KOPT-K1 (cell line): Measurements from ENCODE around the gene ADO.
"Not testable (repeated sequence)": the region's sequence is repeated elsewhere in the genome, so short reads cannot be mapped to it uniquely, and the experiment has no call there.

ENCODE experiments used
- H3K27ac ChIP-seq: fragments of 200-600 bp; sonication (generic); 2 replicates; pipeline ENCODE4 v1.5.1; 2016; ENCODE audit warnings: antibody characterized with exemption, mild to moderate bottlenecking, low read depth, low read length; ENCODE audit not compliant: poor library complexity, severe bottlenecking
- H3K36me3 ChIP-seq: fragments of 200-600 bp; sonication (generic); 2 replicates; pipeline ENCODE4 v1.5.1; 2017; ENCODE audit warnings: antibody characterized with exemption, mild to moderate bottlenecking, low read length, moderate library complexity; ENCODE audit not compliant: insufficient read depth
- H3K9me3 ChIP-seq: fragments of 200-600 bp; sonication (generic); 2 replicates; pipeline ENCODE4 v1.5.1; 2017; ENCODE audit warnings: antibody characterized with exemption, low read length, mild to moderate bottlenecking; ENCODE audit not compliant: insufficient read depth, poor library complexity, severe bottlenecking

The ADO gene

DNA sequence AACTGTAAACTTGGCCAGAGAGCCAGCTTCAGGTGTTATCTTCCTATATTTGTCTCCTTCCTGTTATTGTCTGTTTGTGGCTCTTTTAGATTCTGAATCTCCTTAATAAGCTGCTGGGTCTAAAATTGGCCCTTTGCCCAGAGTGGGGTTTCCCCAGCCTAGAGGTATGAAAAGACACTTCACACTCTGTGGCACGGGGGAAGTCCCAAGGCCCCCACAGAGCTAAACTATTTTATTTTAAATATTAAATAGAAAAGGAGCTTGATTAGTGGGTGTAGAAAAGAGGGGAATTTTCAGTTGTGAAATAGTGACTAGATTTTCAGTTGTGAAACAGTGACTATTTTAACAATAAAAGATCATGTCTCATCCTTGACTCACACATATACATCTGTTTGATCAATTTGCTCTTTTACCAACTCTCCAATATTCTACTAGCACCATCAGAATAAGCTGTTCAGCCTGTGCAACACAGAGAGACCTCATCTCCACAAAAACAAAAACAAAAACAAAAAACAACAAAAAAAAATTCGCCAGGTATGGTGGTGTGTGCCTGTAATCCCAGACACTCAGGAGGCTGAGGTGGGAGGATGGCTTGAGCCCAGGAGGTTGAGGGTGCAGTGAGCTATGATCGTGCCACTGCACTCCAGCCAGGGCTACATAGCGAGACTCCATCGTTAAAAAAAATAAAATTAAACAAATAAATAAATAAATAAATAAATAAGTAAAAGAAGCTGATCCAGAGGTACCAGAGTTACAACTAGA is 24.9 kb upstream of the ADO start:
- Histone ChIP-seq H3K36me3 (no peaks in the 10 kb centered on the region), H3K27ac (no peak overlapping the region), H3K9me3 (no peaks in the 10 kb centered on the region)

DNA sequence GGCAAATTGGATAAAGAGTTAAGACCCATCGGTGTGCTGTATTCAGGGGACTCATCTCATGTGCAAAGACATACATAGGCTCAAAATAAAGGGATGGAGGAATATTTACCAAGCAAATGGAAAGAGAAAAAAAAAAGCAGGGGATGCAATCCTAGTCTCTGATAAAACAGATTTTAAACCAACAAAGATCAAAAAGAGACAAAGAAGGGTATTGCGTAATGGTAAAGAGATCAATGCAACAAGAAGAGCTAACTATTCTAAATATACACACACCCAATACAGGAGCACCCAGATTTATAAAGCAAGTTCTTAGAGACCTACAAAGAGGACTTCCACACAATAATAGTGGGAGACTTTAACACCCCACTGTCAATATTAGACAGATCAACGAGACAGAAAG is 20.0 kb upstream of the ADO start:
- H3K27ac ChIP-seq, H3K36me3 ChIP-seq, H3K9me3 ChIP-seq: not testable (repeated sequence)

DNA sequence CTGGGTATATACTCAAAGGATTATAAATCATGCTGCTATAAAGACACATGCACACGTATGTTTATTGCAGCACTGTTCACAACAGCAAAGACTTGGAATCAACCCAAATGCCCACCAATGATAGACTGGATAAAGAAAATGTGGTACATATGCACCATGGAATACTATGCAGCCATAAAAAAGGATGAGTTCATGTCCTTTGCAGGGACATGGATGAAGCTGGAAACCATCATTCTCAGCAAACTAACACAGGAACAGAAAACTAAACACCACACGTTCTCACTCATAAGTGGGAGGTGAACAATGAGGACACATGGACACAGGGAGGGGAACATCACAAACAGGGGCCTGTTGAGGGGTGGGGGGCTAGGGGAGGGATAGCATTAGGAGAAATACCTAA is 16.2 kb upstream of the ADO start:
- not testable (repeated sequence) for H3K9me3 ChIP-seq, H3K27ac ChIP-seq, H3K36me3 ChIP-seq

DNA sequence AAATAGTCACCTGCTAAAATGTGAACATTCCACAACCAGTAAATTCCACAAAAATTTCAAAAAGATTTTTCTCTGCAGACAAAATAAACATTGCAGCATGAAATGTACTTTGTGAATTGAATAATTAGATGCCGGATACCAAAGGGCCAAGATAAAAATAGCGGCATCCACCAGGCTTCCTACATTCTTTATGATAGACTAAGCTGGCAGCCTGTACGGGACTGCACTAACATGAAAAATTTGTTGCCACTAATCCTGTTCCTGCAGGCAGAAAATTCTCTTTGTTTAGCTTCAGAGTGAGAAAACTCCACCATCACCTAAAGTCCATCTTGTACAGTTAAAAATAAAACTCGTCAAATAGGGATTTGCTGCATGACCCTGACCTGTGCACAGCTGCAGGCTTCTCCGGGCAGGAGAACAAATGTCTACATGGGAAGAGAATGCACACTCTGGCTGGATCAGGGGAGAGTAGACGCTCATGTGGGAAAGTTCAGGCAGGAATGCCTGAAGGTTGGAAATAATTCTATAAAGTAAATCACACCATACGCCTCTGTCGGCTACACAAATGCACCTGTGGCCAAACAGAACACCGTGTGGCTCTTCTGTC is 15.6 kb upstream of the ADO start:
- Histone ChIP-seq H3K27ac (no peak overlapping the region), H3K9me3 (no peaks in the 10 kb centered on the region), H3K36me3 (no peaks in the 10 kb centered on the region)

DNA sequence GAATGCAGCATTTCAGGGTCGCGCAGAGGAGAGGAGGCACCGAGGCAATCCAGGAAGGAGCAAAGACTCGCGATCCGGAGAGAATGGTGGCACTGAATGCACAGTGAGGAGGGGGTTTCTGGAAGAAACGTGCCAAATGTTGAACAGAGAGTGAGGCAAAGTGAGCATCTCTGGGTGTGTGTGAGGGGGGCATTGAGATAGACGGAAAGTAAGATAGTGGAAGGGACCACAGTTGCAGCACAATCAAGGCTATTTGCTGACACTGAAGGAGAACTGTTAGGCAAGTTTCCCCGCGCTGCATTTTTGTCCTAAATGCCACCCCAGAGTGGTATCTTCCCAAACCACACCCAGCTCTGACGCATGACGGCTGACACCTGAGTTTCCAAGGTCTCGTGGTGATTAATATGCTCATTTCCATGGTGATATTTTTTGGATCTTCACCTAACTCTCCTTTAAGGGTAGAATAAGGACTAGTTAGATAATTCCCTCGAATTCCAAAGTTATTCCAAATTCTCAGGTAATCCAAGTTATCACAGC is 14.4 kb upstream of the ADO start:
- Histone ChIP-seq H3K27ac (no peak overlapping the region), H3K9me3 (no peaks in the 10 kb centered on the region), H3K36me3 (no peaks in the 10 kb centered on the region)

DNA sequence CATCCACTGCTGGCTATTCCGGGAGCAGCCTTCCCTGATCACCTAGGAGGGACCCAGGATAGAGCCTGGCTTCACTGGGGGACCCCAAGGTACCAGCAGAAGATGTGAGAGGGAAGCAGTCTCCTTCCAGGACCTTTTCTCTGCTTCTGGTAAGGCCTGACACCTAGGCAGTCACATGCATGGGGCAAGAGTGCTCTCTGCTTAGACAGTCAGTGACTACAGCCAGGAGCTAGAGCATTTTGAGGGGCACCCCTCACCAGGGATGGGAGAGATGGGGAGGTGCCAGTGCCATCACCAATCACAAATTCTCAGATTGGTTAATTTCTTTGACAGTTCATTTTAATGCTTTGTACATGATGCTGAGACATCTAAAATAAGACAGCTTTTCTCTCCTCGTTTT is 13.9 kb upstream of the ADO start:
- Histone ChIP-seq H3K36me3 (no peaks in the 10 kb centered on the region), H3K9me3 (no peaks in the 10 kb centered on the region), H3K27ac (no peak overlapping the region)

DNA sequence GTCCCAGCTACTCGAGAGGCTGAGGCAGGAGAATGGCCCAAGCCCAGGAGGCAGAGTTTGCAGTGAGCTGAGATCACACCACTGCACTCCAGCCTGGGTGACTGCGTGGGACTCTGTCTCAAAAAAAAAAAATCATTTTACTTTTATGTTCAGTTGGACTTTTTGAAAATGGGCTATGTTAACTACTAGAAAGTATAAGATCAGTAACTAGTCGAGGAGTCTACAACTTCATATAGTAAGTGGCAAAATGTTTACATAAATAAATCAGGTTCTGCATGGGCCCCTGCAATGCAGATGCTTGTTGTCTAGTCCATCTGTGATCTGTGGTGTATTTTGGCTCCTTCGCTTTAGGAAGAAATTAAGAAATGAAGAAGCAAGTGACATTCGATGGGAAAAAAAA is 12.3 kb upstream of the ADO start:
- no peaks in the 10 kb centered on the region for H3K9me3 ChIP-seq
- H3K27ac ChIP-seq, result no peak overlapping the region
- H3K36me3 ChIP-seq, result no peaks in the 10 kb centered on the region

DNA sequence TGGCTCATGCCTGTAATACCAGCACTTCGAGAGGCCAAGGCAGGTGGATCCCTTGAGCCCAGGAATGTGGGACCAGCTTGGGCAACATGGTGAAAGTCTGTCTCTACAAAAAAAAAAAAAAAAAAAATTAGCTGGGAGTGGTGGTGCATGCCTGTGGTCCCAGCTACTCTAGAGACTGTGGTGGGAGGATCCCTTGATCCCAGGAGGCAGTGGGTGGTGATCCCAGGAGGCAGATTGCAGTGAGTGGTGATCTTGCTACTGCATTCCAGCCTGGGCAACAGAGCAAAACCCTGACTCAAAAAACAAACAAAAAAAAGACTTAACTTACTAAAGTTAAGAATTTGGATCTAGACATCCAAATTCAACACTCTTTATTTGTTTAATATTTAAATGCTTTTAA is 10.2 kb upstream of the ADO start:
- H3K36me3 ChIP-seq, result no peaks in the 10 kb centered on the region
- H3K9me3 ChIP-seq, result no peaks in the 10 kb centered on the region
- H3K27ac ChIP-seq, result no peak overlapping the region

DNA sequence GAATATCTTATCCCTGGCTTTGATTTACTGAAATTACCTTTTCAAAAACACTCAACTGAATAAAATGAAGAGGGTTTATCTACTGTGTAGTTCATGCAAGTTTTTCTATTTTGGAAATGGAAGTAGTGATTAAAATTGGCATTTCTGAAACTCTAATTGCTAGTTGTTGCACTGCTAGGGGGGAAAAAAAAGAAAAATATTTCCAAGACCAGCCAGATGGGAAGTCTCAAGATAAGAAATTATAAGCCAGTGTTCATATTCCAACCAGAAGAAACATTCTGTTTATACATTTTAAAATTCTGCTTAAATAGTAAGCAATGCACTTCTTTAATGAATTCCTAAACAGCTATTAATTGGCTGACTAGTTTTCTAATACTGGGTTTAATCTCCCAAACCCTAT is 9.4 kb upstream of the ADO start:
- Histone ChIP-seq H3K36me3 (no peaks in the 10 kb centered on the region), H3K27ac (no peak overlapping the region), H3K9me3 (no peaks in the 10 kb centered on the region)

DNA sequence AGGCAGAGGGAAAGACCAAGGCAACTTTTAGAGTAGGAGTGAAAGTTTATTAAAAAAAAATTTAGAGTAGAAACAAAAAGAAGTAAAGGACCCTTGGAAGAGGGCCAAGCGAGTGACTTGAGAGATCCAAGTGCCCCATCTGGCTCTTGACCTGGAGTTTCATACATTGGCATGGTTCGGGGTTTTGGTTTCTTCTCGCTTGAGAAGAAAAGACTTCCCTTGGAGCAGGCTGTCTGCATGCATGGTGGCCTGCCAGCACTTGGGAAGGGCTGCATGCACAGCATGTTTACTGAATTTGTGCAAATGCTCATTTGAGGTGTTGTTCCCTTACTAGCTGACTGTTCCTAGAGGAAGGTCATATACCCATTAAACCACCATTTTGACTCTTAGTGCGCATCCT is 8.8 kb upstream of the ADO start:
- Histone ChIP-seq H3K9me3 (no peaks in the 10 kb centered on the region), H3K36me3 (no peaks in the 10 kb centered on the region)

DNA sequence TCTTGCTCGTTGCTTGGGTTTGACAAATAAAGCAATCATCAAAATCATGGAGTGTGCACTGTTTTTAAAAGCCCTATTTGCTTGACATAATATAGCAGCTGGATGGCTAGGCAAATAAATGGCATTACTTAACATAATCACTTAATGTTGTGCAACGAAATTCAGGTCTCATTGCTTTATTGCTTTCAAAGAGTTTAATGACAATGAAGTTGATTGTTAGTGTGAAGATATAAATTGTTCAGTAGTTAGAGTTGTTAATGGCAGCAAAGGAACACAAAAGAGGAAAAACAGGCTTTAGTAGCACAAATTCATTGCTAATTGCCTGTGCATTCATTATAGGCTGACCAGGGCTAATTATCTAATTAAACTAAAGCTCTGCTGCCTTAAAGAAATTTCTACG is 7.6 kb upstream of the ADO start:
- no peak overlapping the region for H3K27ac ChIP-seq
- no peaks in the 10 kb centered on the region for H3K9me3 ChIP-seq
- H3K36me3 ChIP-seq, result no peaks in the 10 kb centered on the region

More for the DNA sequence above, 8.8 kb upstream of the ADO start:
- H3K27ac ChIP-seq, result no peak overlapping the region

DNA sequence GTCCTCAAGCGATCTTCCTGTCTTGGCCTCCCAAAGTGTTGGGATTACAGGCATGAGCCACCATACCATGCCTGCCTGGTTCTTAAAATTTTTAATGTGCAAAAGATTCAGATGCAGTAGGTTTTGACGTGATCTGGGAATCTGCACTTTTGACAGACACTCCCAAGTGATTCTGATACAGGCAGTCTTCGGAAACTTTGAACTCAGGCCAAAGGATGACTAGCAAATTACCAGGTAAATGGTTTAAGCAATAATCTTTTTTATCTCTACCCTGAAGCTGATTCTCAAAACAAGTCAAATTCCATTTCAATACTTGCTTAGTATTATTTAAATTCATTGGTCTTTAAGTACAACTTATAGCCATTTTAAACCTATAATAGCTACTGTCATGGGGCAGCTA is 2.6 kb upstream of the ADO start:
- H3K27ac ChIP-seq, result no peak overlapping the region

DNA sequence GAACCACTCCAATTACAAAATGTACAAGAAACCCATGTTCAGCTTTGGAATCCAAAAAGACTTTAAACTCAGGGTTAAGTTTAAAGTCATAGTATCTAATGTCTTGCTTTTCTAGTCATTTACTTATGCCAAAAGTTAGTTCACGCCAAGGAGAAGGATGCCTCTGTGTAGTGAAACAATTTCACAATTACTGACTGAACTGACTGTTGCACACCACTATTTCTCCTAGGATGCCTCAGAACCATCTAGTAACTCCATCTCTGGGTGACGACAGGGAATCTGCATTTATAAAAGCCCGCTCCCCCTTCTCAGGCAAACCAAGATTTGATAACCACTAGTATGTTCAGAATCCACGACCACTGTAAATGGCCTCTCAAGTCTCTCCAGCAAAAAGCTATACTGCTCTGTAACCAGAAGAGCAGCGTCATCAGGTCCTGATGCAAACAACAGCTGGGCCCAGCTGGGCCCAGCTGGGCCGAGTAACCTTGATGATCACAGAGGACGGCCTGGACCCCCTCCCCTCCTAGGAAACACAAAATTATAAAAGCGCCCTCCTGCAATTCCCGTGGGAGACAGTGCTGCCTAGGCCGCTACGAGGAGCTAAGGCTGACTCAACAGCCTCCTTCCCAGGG is 680 bp upstream of the ADO start:
- H3K9me3 ChIP-seq, result no peaks in the 10 kb centered on the region
- H3K36me3 ChIP-seq, result peaks cover 23% of the 10 kb centered on the region
- H3K27ac ChIP-seq, result peak overlapping the region; percentile 84

More for the DNA sequence above, 2.6 kb upstream of the ADO start:
- no peaks in the 10 kb centered on the region for H3K9me3 ChIP-seq
- peaks cover 3% of the 10 kb centered on the region for H3K36me3 ChIP-seq

DNA sequence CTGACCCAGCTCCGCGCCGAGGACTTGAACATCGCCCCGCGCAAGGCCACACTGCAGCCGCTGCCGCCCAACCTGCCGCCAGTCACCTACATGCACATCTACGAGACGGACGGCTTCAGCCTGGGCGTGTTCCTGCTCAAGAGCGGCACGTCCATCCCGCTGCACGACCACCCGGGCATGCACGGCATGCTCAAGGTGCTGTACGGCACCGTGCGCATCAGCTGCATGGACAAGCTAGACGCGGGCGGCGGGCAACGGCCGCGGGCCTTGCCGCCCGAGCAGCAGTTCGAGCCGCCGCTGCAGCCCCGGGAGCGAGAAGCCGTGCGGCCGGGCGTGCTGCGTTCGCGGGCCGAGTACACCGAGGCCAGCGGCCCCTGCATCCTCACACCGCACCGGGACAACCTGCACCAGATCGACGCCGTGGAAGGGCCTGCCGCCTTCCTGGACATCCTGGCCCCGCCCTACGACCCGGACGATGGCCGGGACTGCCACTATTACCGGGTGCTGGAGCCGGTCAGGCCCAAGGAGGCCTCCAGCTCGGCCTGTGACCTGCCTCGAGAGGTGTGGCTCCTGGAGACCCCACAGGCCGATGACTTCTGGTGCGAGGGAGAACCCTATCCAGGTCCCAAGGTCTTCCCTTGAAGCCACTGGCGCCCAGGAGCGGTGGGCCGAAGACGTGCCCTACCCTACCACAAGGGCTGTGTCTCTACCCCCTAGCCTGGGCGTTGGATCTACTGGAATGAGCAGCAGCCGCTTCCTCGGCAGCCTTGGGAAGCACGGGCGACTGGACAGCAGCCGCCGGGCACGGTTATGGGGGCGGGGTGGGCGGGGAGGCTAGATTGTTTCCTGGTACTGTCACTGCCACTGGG is 945 bp downstream of the ADO start:
- no peaks in the 10 kb centered on the region for H3K9me3 ChIP-seq
- H3K36me3 ChIP-seq, result peaks cover 33% of the 10 kb centered on the region
- H3K27ac ChIP-seq, result peak overlapping the region; percentile 84

DNA sequence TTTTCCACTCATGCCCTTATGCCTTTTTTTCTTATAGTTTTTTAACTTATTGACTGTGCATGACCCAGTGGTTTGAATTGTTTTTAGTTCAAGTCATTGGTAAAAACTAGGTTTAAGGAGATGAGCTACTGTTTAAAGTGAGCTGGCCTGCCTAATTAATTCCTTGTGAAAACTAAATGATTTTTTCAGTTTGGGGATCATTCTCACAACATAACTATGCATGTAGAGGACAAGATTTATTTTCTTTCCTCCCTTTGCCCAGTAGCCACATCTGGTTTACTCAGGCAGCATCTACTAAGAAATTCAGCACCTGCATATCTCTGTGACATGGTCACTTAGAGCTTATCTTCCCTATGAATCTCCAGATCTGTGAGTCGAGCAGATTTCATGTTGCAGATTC is 1.7 kb downstream of the ADO start:
- Histone ChIP-seq H3K27ac (no peak overlapping the region), H3K9me3 (no peaks in the 10 kb centered on the region), H3K36me3 (peaks cover 33% of the 10 kb centered on the region)
